GM18909 (cell line): ENCODE results near the gene NPIPA5.
"Not testable (repeated sequence)": the region's sequence is repeated elsewhere in the genome, so short reads cannot be mapped to it uniquely, and the experiment has no call there.

Experiments
- ATAC-seq: cut with Tn5 transposase; IDR thresholded peaks from one replicate; pipeline ENCODE4 v1.9.1; 2021; ENCODE audit warnings: mild to moderate bottlenecking; ENCODE audit not compliant: unreplicated experiment, poor library complexity

NPIPA5 gene

GRCh38 chr16:15395631-15396508 lies 17.8 kb upstream of the NPIPA5 start, which contains the start of gene MPV17L:
Gene MPV17L, plus strand, starts transcription at chr16:15395754. Its CDS starts 144 bp downstream, at chr16:15395898.
- ATAC-seq: not testable (repeated sequence)

- ATAC-seq: not testable (repeated sequence)
Observed at GRCh38 chr16:15393025-15393424, 14.9 kb upstream of the NPIPA5 start.

- ATAC-seq: not testable (repeated sequence)
Observed at GRCh38 chr16:15389916-15390315, 11.8 kb upstream of the NPIPA5 start.

GRCh38 chr16:15388060-15388459 lies 10.0 kb upstream of the NPIPA5 start:
- ATAC-seq: not testable (repeated sequence)

GRCh38 chr16:15382810-15383209 lies 4.7 kb upstream of the NPIPA5 start:
- not testable (repeated sequence) for ATAC-seq

GRCh38 chr16:15357495-15357894 lies 20.6 kb downstream of the NPIPA5 start:
- ATAC-seq: not testable (repeated sequence)

- not testable (repeated sequence) for ATAC-seq
Observed at GRCh38 chr16:15354846-15355245, 23.2 kb downstream of the NPIPA5 start.

GRCh38 chr16:15352852-15353251 lies 25.2 kb downstream of the NPIPA5 start:
- ATAC-seq: not testable (repeated sequence)

GRCh38 chr16:15351745-15352144 lies 26.3 kb downstream of the NPIPA5 start:
- ATAC-seq: not testable (repeated sequence)

GRCh38 chr16:15351251-15351650 lies 26.8 kb downstream of the NPIPA5 start:
- ATAC-seq: not testable (repeated sequence)

GRCh38 chr16:15348721-15349120 lies 29.4 kb downstream of the NPIPA5 start:
- not testable (repeated sequence) for ATAC-seq

GRCh38 chr16:15342337-15342736 lies 35.8 kb downstream of the NPIPA5 start:
- ATAC-seq: not testable (repeated sequence)

GRCh38 chr16:15338986-15339385 lies 39.1 kb downstream of the NPIPA5 start:
- not testable (repeated sequence) for ATAC-seq

- not testable (repeated sequence) for ATAC-seq
Observed at GRCh38 chr16:15337974-15338605, 40.0 kb downstream of the NPIPA5 start.

GRCh38 chr16:15335609-15336008 lies 42.5 kb downstream of the NPIPA5 start:
- not testable (repeated sequence) for ATAC-seq

- not testable (repeated sequence) for ATAC-seq
Observed at GRCh38 chr16:15333969-15334368, 44.1 kb downstream of the NPIPA5 start.

- ATAC-seq: not testable (repeated sequence)
Observed at GRCh38 chr16:15330978-15331377, 47.1 kb downstream of the NPIPA5 start.

GRCh38 chr16:15324954-15325353 lies 53.1 kb downstream of the NPIPA5 start:
- ATAC-seq: not testable (repeated sequence)

GRCh38 chr16:15323373-15323772 lies 54.7 kb downstream of the NPIPA5 start:
- ATAC-seq: not testable (repeated sequence)

- ATAC-seq: not testable (repeated sequence)
Observed at GRCh38 chr16:15321221-15321620, 56.9 kb downstream of the NPIPA5 start.

GRCh38 chr16:15314562-15314961 lies 63.5 kb downstream of the NPIPA5 start:
- not testable (repeated sequence) for ATAC-seq
